Sigmoid colon (tissue), 7 donors: Measurements from ENCODE around the gene FOXD1. TPM values are rescaled to one million over a fixed set of nuclear protein-coding genes. Genes with fewer than 3 reads are reported as not detected.
"Not testable (repeated sequence)": the region's sequence is repeated elsewhere in the genome, so short reads cannot be mapped to it uniquely, and the experiment has no call there.

Source experiments
- DNase-seq: peaks from one replicate; pipeline ENCODE4 v3.0.0-alpha.2; 2019
- H3K27ac ChIP-seq, 4 donors: fragments of 200-600 bp; sonication (generic); one replicate each; pipeline ENCODE4 v1.5.1; 2016 to 2019; ENCODE audit warnings: mild to moderate bottlenecking in 1 of 4
- H3K27me3 ChIP-seq, 3 donors: fragments of 200-600 bp; sonication (generic); one replicate each; pipeline ENCODE4 v1.5.1; 2019; ENCODE audit warnings: mild to moderate bottlenecking in 1 of 3
- H3K36me3 ChIP-seq, 4 donors: fragments of 200-600 bp; sonication (generic); one replicate each; pipeline ENCODE4 v1.5.1; 2016 to 2019
- H3K4me1 ChIP-seq, 4 donors: fragments of 200-600 bp; sonication (generic); one replicate each; pipeline ENCODE4 v1.5.1; 2017 to 2019
- H3K4me3 ChIP-seq, 4 donors: fragments of 200-600 bp; sonication (generic); one replicate each; pipeline ENCODE4 v1.5.1; 2017 to 2019; ENCODE audit warnings: mild to moderate bottlenecking in 2 of 4, moderate library complexity in 1 of 4
- H3K9me3 ChIP-seq, 4 donors: fragments of 200-600 bp in 3 of 4; sonication (generic) in 3 of 4; one replicate each; pipeline versions ENCODE4 v1.5.1 to v1.6.1; 2013 to 2019
- EP300 ChIP-seq, 4 donors: sonication (generic); formaldehyde crosslinking; IDR thresholded peaks; one replicate each; pipeline ENCODE4 v1.6.1; 2017; ENCODE audit warnings: antibody characterized with exemption in 4 of 4
- POLR2A ChIP-seq, 2 donors: fragments of 450-650 bp; IDR thresholded peaks; one replicate each; pipeline ENCODE4 v1.6.1; 2016; ENCODE audit warnings: antibody characterized with exemption in 2 of 2, mild to moderate bottlenecking in 2 of 2, moderate library complexity in 2 of 2
- POLR2AphosphoS5 ChIP-seq, 4 donors: sonication (generic); formaldehyde crosslinking; IDR thresholded peaks; one replicate each; pipeline ENCODE4 v1.6.1; 2017; ENCODE audit warnings: antibody characterized with exemption in 4 of 4
- WGBS, 2 donors: extraction: QIAGEN DNeasy Blood & Tissue Kit; methylation state at CpG; one replicate each; pipeline ENCODE4 v1.1.7; 2013; 5-methylcytosine and 5-hydroxymethylcytosine counted together
- intact Hi-C: fragments of 100-400 bp; cut with DNase I; formaldehyde crosslinking; loops from one replicate; pipeline ENCODE4 v1.15.1; 2023
- polyA plus RNA-seq, 3 donors: library from polyadenylated mRNA; stranded (reverse); fragments of 200-250 nt; gene quantifications; one replicate each; pipeline ENCODE4 v1.2.3, GENCODE V29; 2013
- total RNA-seq, 4 donors: library from RNA; depleted of rRNA; stranded (reverse); fragments of >200 nt; gene quantifications; one replicate each; pipeline ENCODE4 v1.1.0, GENCODE V29; 2016
- TF ChIP-seq, protein P1 (sequence below), 4 experiments: fragments of 450-650 bp in 3 of 4; fragments of 200-600 bp in 1 of 4; IDR thresholded peaks; one replicate each; pipeline ENCODE4 v1.5.1; 2016 to 2019; ENCODE audit warnings: antibody characterized with exemption in 4 of 4, mild to moderate bottlenecking in 3 of 4, moderate library complexity in 2 of 4
- donor health status: healthy with polysubstance abuse.
- donor health status: Bipolar disorder and iron deficiency.
- donor health status: healthy.

Gene FOXD1
- total and polyA plus RNA-seq, 7 donors, result 0.09 to 0.49 (median 0.36) TPM; not detected in 4

GRCh38 chr5:73464016-73464745, 15.6 kb upstream of the FOXD1 start:
- intact Hi-C loops, result no loop called here
- H3K4me3 ChIP-seq, result no peak overlapping the region
- TF ChIP-seq, protein P1, sequence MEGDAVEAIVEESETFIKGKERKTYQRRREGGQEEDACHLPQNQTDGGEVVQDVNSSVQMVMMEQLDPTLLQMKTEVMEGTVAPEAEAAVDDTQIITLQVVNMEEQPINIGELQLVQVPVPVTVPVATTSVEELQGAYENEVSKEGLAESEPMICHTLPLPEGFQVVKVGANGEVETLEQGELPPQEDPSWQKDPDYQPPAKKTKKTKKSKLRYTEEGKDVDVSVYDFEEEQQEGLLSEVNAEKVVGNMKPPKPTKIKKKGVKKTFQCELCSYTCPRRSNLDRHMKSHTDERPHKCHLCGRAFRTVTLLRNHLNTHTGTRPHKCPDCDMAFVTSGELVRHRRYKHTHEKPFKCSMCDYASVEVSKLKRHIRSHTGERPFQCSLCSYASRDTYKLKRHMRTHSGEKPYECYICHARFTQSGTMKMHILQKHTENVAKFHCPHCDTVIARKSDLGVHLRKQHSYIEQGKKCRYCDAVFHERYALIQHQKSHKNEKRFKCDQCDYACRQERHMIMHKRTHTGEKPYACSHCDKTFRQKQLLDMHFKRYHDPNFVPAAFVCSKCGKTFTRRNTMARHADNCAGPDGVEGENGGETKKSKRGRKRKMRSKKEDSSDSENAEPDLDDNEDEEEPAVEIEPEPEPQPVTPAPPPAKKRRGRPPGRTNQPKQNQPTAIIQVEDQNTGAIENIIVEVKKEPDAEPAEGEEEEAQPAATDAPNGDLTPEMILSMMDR (IDR thresholded peaks at IDR 0.05), result no peak
- no peaks in the 10 kb centered on the region for H3K36me3 ChIP-seq
- H3K27ac ChIP-seq, result no peak overlapping the region
- WGBS, 2 donors, result 61 to 62% methylated on average over 7 of the region's 7 CpGs
- no peaks in the 10 kb centered on the region for H3K27me3 ChIP-seq
- DNase-seq, result no peak
- H3K4me1 ChIP-seq, result no peaks in the 10 kb centered on the region
- no peaks in the 10 kb centered on the region for H3K9me3 ChIP-seq

- no peak overlapping the region for H3K4me3 ChIP-seq
- no peaks in the 10 kb centered on the region for H3K9me3 ChIP-seq
- intact Hi-C loops, result no loop called here
- 67 to 75% methylated on average over 1 of the region's 1 CpG for WGBS, 2 donors
- H3K27me3 ChIP-seq, result peaks cover 3 to 15% (median 9%) of the 10 kb centered on the region in 3 donors
- DNase-seq, result no peak
- H3K36me3 ChIP-seq, result no peaks in the 10 kb centered on the region
- H3K4me1 ChIP-seq, result no peaks in the 10 kb centered on the region
- no peak overlapping the region for H3K27ac ChIP-seq
- TF ChIP-seq POLR2A (IDR thresholded peaks at IDR 0.05) (no peak), EP300 (IDR thresholded peaks at IDR 0.05) (no peak), POLR2AphosphoS5 (IDR thresholded peaks at IDR 0.05) (no peak)
- TF ChIP-seq, protein P1 (IDR thresholded peaks at IDR 0.05), result no peak
Measured at GRCh38 chr5:73460133-73460532, 11.6 kb upstream of the FOXD1 start.

DNA sequence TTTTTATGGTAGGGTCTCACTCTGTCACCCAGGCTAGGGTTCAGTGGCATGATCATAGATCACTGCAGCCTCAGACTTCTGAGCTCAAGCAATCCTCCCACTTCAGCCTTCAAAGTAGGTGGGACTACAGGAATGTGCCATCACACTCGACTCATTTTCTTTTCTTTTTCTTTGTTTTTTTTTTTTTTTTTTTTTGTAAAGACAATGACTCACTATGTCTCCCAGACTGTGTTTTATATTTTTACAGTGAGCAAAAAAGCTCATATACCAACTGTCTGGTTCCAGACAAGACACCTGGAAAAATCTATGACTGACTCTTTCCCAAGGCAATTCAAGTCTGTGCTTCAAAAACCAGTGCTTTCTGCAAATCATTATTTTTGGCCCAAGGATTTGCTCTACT, 10.8 kb upstream of the FOXD1 start:
- Histone ChIP-seq H3K4me1 (no peaks in the 10 kb centered on the region), H3K4me3 (no peak overlapping the region), H3K9me3 (no peaks in the 10 kb centered on the region), H3K27me3 (peaks cover 3 to 21% (median 11%) of the 10 kb centered on the region in 3 donors), H3K27ac (no peak overlapping the region), H3K36me3 (no peaks in the 10 kb centered on the region)
- DNase-seq, result no peak
- no peak for TF ChIP-seq POLR2AphosphoS5 (IDR thresholded peaks at IDR 0.05)
- no peak for TF ChIP-seq POLR2A (IDR thresholded peaks at IDR 0.05)
- TF ChIP-seq, protein P1 (IDR thresholded peaks at IDR 0.05), result no peak
- no peak for TF ChIP-seq EP300 (IDR thresholded peaks at IDR 0.05)
- intact Hi-C loops, result loop anchor here (10.0 kb wide), 1 partner anchor 505 kb away; the partner anchor contains the start of gene FCHO2
- WGBS, 2 donors, result 24 to 58% methylated on average over 1 of the region's 1 CpG

- H3K36me3 ChIP-seq, H3K4me1 ChIP-seq, H3K27ac ChIP-seq, DNase-seq, H3K9me3 ChIP-seq, H3K4me3 ChIP-seq: not testable (repeated sequence)
- intact Hi-C loops, result loop anchor here (10.0 kb wide), 1 partner anchor 502 kb away; the partner anchor contains the start of gene FCHO2
- WGBS, 2 donors, result 89 to 95% methylated on average over 1 of the region's 1 CpG
- H3K27me3 ChIP-seq, result peaks cover 15 to 51% (median 39%) of the 10 kb centered on the region in 3 donors
Measured at GRCh38 chr5:73456462-73456861, 7.9 kb upstream of the FOXD1 start.

GRCh38 chr5:73454379-73455036, 5.9 kb upstream of the FOXD1 start:
- Histone ChIP-seq H3K9me3 (no peaks in the 10 kb centered on the region), H3K4me3 (no peak overlapping the region), H3K27me3 (peaks cover 35 to 70% (median 58%) of the 10 kb centered on the region in 3 donors), H3K4me1 (peaks cover 0 to 14% (median 11%) of the 10 kb centered on the region in 4 donors), H3K36me3 (no peaks in the 10 kb centered on the region), H3K27ac (no peak overlapping the region)
- DNase-seq, result no peak
- TF ChIP-seq, protein P1 (IDR thresholded peaks at IDR 0.05), result peak in 3 of 4 experiments; percentile 29 to 58 (median 54)
- TF ChIP-seq POLR2AphosphoS5 (IDR thresholded peaks at IDR 0.05), result no peak
- 28 to 37% methylated on average over 6 of the region's 6 CpGs for WGBS, 2 donors
- intact Hi-C loops, result loop anchor here (5.0 to 10.0 kb wide), 4 partner anchors 43 to 500 kb away; partner anchors contain the start of genes BTF3 and FCHO2
